DND-41 (cell line): ENCODE results near the gene NECTIN2.

Experiments used
- ATAC-seq: fragments of 200-7000 bp; cut with Tn5 transposase; 3 replicates; pipeline ENCODE4 v1.9.1; 2021; ENCODE audit warnings: low read depth; ENCODE audit not compliant: insufficient read depth
- DNase-seq: peaks from one replicate; pipeline ENCODE4 v3.0.0-alpha.2; 2020
- H2AFZ ChIP-seq: 2 replicates; pipeline ENCODE4 v1.6.0; 2012; ENCODE audit warnings: low read depth, low read length
- H3K27ac ChIP-seq: 2 replicates; pipeline ENCODE4 v1.5.1; 2012; ENCODE audit warnings: low read length, inconsistent platforms
- H3K27me3 ChIP-seq: fragments of 200-600 bp; sonication (generic); 2 replicates; pipeline ENCODE4 v1.6.0; 2012; ENCODE audit warnings: low read length, mild to moderate bottlenecking, inconsistent platforms; ENCODE audit not compliant: insufficient read depth, poor library complexity
- H3K36me3 ChIP-seq: 2 replicates; pipeline ENCODE4 v1.5.1; 2012; ENCODE audit warnings: low read length, inconsistent platforms; ENCODE audit not compliant: insufficient read depth
- H3K4me1 ChIP-seq: 2 replicates; pipeline ENCODE4 v1.5.1; 2012; ENCODE audit warnings: mild to moderate bottlenecking, low read length; ENCODE audit not compliant: insufficient read depth
- H3K4me2 ChIP-seq: 2 replicates; pipeline ENCODE4 v1.6.0; 2012; ENCODE audit warnings: mild to moderate bottlenecking, moderate library complexity, low read length, inconsistent platforms; ENCODE audit not compliant: insufficient read depth
- H3K4me3 ChIP-seq, 2 experiments: fragments of 200-600 bp in 1 of 2; shearing (Covaris generic) in 1 of 2; 2 replicates each; pipeline ENCODE4 v1.5.1; 2012 to 2016; ENCODE audit warnings: inconsistent platforms in 2 of 2, low read length in 2 of 2, mild to moderate bottlenecking in 2 of 2, low read depth in 1 of 2, moderate library complexity in 1 of 2
- H3K79me2 ChIP-seq: 2 replicates; pipeline ENCODE4 v1.6.0; 2012; ENCODE audit warnings: low read length, inconsistent platforms; ENCODE audit not compliant: insufficient read depth
- H3K9ac ChIP-seq: 2 replicates; pipeline ENCODE4 v1.6.0; 2012; ENCODE audit warnings: low read depth, mild to moderate bottlenecking, inconsistent platforms, low read length, moderate library complexity
- H3K9me3 ChIP-seq: 2 replicates; pipeline ENCODE4 v1.5.1; 2012; ENCODE audit warnings: low read length, moderate library complexity, mild to moderate bottlenecking, inconsistent platforms; ENCODE audit not compliant: insufficient read depth, severe bottlenecking
- H4K20me1 ChIP-seq: 2 replicates; pipeline ENCODE4 v1.6.0; 2012; ENCODE audit warnings: low read length; ENCODE audit not compliant: insufficient read depth
- CTCF ChIP-seq: IDR thresholded peaks from 2 replicates; pipeline ENCODE4 v1.5.1; 2012; ENCODE audit warnings: borderline replicate concordance, low read length, moderate library complexity, mild to moderate bottlenecking; ENCODE audit not compliant: poor library complexity, severe bottlenecking; ENCODE audit errors: extremely low read depth
- EZH2 ChIP-seq: IDR thresholded peaks from 3 replicates; pipeline ENCODE4 v1.6.1; 2012; ENCODE audit warnings: borderline replicate concordance, low read depth, mild to moderate bottlenecking, moderate library complexity, low read length, inconsistent platforms; ENCODE audit not compliant: severe bottlenecking

NECTIN2 gene

GRCh38 chr19:44809577-44810233 lies 36.4 kb upstream of the NECTIN2 start:
- TF ChIP-seq CTCF (no peak), EZH2 (no peak)
- H3K4me2 ChIP-seq = no peak overlapping the region
- no peak for DNase-seq
- H4K20me1 ChIP-seq = 0 out of 2 replicates have a peak, but pooled peaks cover 3% of the 10 kb centered on the region
- H3K27me3 ChIP-seq = no peaks in the 10 kb centered on the region
- no peaks in the 10 kb centered on the region for H3K36me3 ChIP-seq
- H3K9me3 ChIP-seq = no peaks in the 10 kb centered on the region
- H3K4me3 ChIP-seq = no peak overlapping the region
- H3K27ac ChIP-seq = no peak overlapping the region
- no peak for ATAC-seq
- no peak overlapping the region for H3K9ac ChIP-seq
- H3K4me1 ChIP-seq = no peaks in the 10 kb centered on the region
- no peak overlapping the region for H2AFZ ChIP-seq
- no peaks in the 10 kb centered on the region for H3K79me2 ChIP-seq

GRCh38 chr19:44810234-44811121 lies 35.6 kb upstream of the NECTIN2 start:
- no peak overlapping the region for H3K4me2 ChIP-seq

GRCh38 chr19:44811122-44811419 lies 35.0 kb upstream of the NECTIN2 start:
- H3K4me3 ChIP-seq = no peak overlapping the region
- DNase-seq (no peak), ATAC-seq (no peak)
- no peak overlapping the region for H3K4me2 ChIP-seq
- no peaks in the 10 kb centered on the region for H3K79me2 ChIP-seq
- H3K27ac ChIP-seq = no peak overlapping the region
- H3K36me3 ChIP-seq = no peaks in the 10 kb centered on the region
- H3K9ac ChIP-seq = no peak overlapping the region
- H4K20me1 ChIP-seq = 0 out of 2 replicates have a peak, but pooled peaks cover 3% of the 10 kb centered on the region
- H3K9me3 ChIP-seq = no peaks in the 10 kb centered on the region
- H2AFZ ChIP-seq = no peak overlapping the region
- TF ChIP-seq EZH2 = no peak
- no peak for TF ChIP-seq CTCF
- no peaks in the 10 kb centered on the region for H3K27me3 ChIP-seq
- H3K4me1 ChIP-seq = no peaks in the 10 kb centered on the region

More at GRCh38 chr19:44810234-44811121, 35.6 kb upstream of the NECTIN2 start:
- TF ChIP-seq EZH2 (no peak), CTCF (no peak)
- Histone ChIP-seq H3K4me1 (no peaks in the 10 kb centered on the region), H3K79me2 (no peaks in the 10 kb centered on the region), H3K27me3 (no peaks in the 10 kb centered on the region), H2AFZ (no peak overlapping the region), H3K27ac (no peak overlapping the region), H4K20me1 (0 out of 2 replicates have a peak, but pooled peaks cover 3% of the 10 kb centered on the region), H3K9ac (no peak overlapping the region), H3K4me3 (no peak overlapping the region), H3K36me3 (no peaks in the 10 kb centered on the region), H3K9me3 (no peaks in the 10 kb centered on the region)
- no peak for ATAC-seq
- DNase-seq = no peak
